ENCODE results near the gene AOC1.

AOC1 gene

GRCh38 chr7:150860291-150860977, 8.1 kb downstream of the AOC1 start:
- DNase-seq, result no peak

- no peak for DNase-seq
These were observed 8.6 kb downstream of the AOC1 start for GRCh38 chr7:150860978-150861295.

- no peak for DNase-seq
These were observed 10.0 kb downstream of the AOC1 start for GRCh38 chr7:150862356-150862755.

GRCh38 chr7:150863946-150864345, 11.6 kb downstream of the AOC1 start:
- DNase-seq, result no peak

- DNase-seq, result no peak
These were observed 14.7 kb downstream of the AOC1 start for GRCh38 chr7:150866932-150867564.

- DNase-seq, result no peak
These were observed 15.3 kb downstream of the AOC1 start for GRCh38 chr7:150867605-150868004.

GRCh38 chr7:150869467-150869866, 17.1 kb downstream of the AOC1 start:
- no peak for DNase-seq

- no peak for DNase-seq
These were observed 19.3 kb downstream of the AOC1 start for GRCh38 chr7:150871601-150872000.

GRCh38 chr7:150874401-150875198, 22.3 kb downstream of the AOC1 start:
- DNase-seq, result no peak

- peak in 1 of 2 experiments; percentile 7 for DNase-seq
These were observed 23.5 kb downstream of the AOC1 start for GRCh38 chr7:150875791-150876190.

- DNase-seq, result peak; percentile 52 to 55
These were observed 24.7 kb downstream of the AOC1 start for GRCh38 chr7:150876817-150877526.

- DNase-seq, result no peak
These were observed 25.2 kb downstream of the AOC1 start for GRCh38 chr7:150877536-150877935.

- DNase-seq, result no peak
These were observed 27.0 kb downstream of the AOC1 start for GRCh38 chr7:150879345-150879744.

- DNase-seq, result no peak
These were observed 28.9 kb downstream of the AOC1 start for GRCh38 chr7:150881189-150881588.

GRCh38 chr7:150890853-150891584, 38.7 kb downstream of the AOC1 start:
- DNase-seq, result no peak

- no peak for DNase-seq
These were observed 39.4 kb downstream of the AOC1 start for GRCh38 chr7:150891740-150892139.

- DNase-seq, result no peak
These were observed 43.5 kb downstream of the AOC1 start for GRCh38 chr7:150895809-150896208.

GRCh38 chr7:150896562-150897209, 44.4 kb downstream of the AOC1 start:
- no peak for DNase-seq

- DNase-seq, result no peak
These were observed 45.5 kb downstream of the AOC1 start for GRCh38 chr7:150897502-150898474.

- DNase-seq, result peak; percentile 4 to 44
These were observed 46.2 kb downstream of the AOC1 start for GRCh38 chr7:150898475-150899011.

GRCh38 chr7:150900675-150901074, 48.4 kb downstream of the AOC1 start:
- no peak for DNase-seq
